HEK293 (cell line): ENCODE measurements around the gene CSNK1G1.
A peak's percentile ranks its signal among the peaks of the same experiment; 100 is the strongest.
"Not testable (repeated sequence)": the region's sequence is repeated elsewhere in the genome, so short reads cannot be mapped to it uniquely, and the experiment has no call there.

Experiments
- CTCF ChIA-PET: fragments of 350-600 bp; formaldehyde crosslinking; extraction: SDS; loops from one replicate; lab custom pipeline; 2021; ENCODE audit warnings: antibody characterized with exemption; lab: Yijun Ruan, JAX
- POLR2A ChIA-PET: fragments of 300-600 bp; formaldehyde crosslinking; extraction: SDS; loops from one replicate; lab custom pipeline; 2020; ENCODE audit warnings: antibody characterized with exemption, inconsistent platforms; lab: Yijun Ruan, JAX
- H3K27ac ChIP-seq: fragments of 200-500 bp; sonication (Bioruptor generic); 2 replicates; pipeline ENCODE4 v1.5.1; 2014; ENCODE audit warnings: low read depth, low read length, control low read depth, inconsistent platforms; ENCODE audit errors: extremely low read depth
- H3K36me3 ChIP-seq, 2 experiments: fragments of 200-500 bp in 1 of 2; sonication (Bioruptor generic) in 1 of 2; 1 replicate in 1 of 2; 2 replicates in 1 of 2; pipeline ENCODE4 v1.5.1; 2014 to 2017; ENCODE audit warnings: inconsistent platforms in 2 of 2, low read length in 2 of 2; ENCODE audit not compliant: control insufficient read depth in 2 of 2, insufficient read depth in 1 of 2
- H3K4me1 ChIP-seq: fragments of 200-500 bp; sonication (Bioruptor generic); 2 replicates; pipeline ENCODE4 v1.5.1; 2014; ENCODE audit warnings: mild to moderate bottlenecking, low read length, inconsistent platforms; ENCODE audit not compliant: control insufficient read depth, insufficient read depth
- H3K4me3 ChIP-seq: 2 replicates; pipeline ENCODE4 v1.5.1; 2011; ENCODE audit warnings: low read depth, mild to moderate bottlenecking, control low read depth, low read length, moderate library complexity
- H3K9me3 ChIP-seq: fragments of 200-500 bp; sonication (Bioruptor generic); 2 replicates; pipeline ENCODE4 v1.5.1; 2014; ENCODE audit warnings: low read depth, low read length, inconsistent platforms; ENCODE audit not compliant: control insufficient read depth, insufficient read depth
- BCL11B ChIP-seq: fragments of 450-650 bp; formaldehyde crosslinking; IDR thresholded peaks from 2 replicates; pipeline ENCODE4 v1.5.1; 2016; ENCODE audit warnings: low read depth, missing biosample characterization, missing genetic modification characterization
- EGR2 ChIP-seq: fragments of 450-650 bp; formaldehyde crosslinking; IDR thresholded peaks from 2 replicates; pipeline ENCODE4 v1.5.1; 2016; ENCODE audit warnings: low read depth, missing biosample characterization, missing genetic modification characterization
- TCF7L2 ChIP-seq: IDR thresholded peaks from 2 replicates; pipeline ENCODE4 v1.6.1; 2011; ENCODE audit warnings: low read depth, mild to moderate bottlenecking, inconsistent platforms, low read length, moderate library complexity, borderline replicate concordance
- ZNF114 ChIP-seq: fragments of 450-650 bp; formaldehyde crosslinking; IDR thresholded peaks from 2 replicates; pipeline ENCODE4 v1.5.0; 2017; ENCODE audit warnings: missing biosample characterization, missing genetic modification characterization
- ZNF121 ChIP-seq: fragments of 450-650 bp; formaldehyde crosslinking; IDR thresholded peaks from 2 replicates; pipeline ENCODE4 v1.5.1; 2016; ENCODE audit warnings: missing biosample characterization, missing genetic modification characterization
- ZNF292 ChIP-seq: fragments of 450-650 bp; formaldehyde crosslinking; IDR thresholded peaks from 2 replicates; pipeline ENCODE4 v1.5.1; 2016; ENCODE audit warnings: low read depth, missing biosample characterization, missing genetic modification characterization, borderline replicate concordance
- ZNF362 ChIP-seq: fragments of 450-650 bp; formaldehyde crosslinking; IDR thresholded peaks from 2 replicates; pipeline ENCODE4 v1.5.1; 2016; ENCODE audit warnings: missing biosample characterization, missing genetic modification characterization
- ZNF639 ChIP-seq: fragments of 450-650 bp; formaldehyde crosslinking; IDR thresholded peaks from 2 replicates; pipeline ENCODE4 v1.5.1; 2016; ENCODE audit warnings: missing biosample characterization, missing genetic modification characterization
- ZNF792 ChIP-seq: fragments of 450-650 bp; formaldehyde crosslinking; IDR thresholded peaks from 2 replicates; pipeline ENCODE4 v1.5.1; 2016; ENCODE audit warnings: missing biosample characterization, missing genetic modification characterization
- ZNF837 ChIP-seq: fragments of 450-650 bp; formaldehyde crosslinking; IDR thresholded peaks from 2 replicates; pipeline ENCODE4 v1.5.1; 2016; ENCODE audit warnings: missing biosample characterization, missing genetic modification characterization
- TF ChIP-seq, protein P1 (sequence below): fragments of 450-650 bp; formaldehyde crosslinking; IDR thresholded peaks from 2 replicates; pipeline ENCODE4 v1.5.1; 2016; ENCODE audit warnings: missing biosample characterization, missing genetic modification characterization
- TF ChIP-seq, protein P2 (sequence below): fragments of 450-650 bp; formaldehyde crosslinking; IDR thresholded peaks from 2 replicates; pipeline ENCODE4 v1.5.1; 2016; ENCODE audit warnings: missing biosample characterization, missing genetic modification characterization
- TF ChIP-seq, protein P3 (sequence below): fragments of 450-650 bp; formaldehyde crosslinking; IDR thresholded peaks from 2 replicates; pipeline ENCODE4 v1.5.1; 2016; ENCODE audit warnings: missing biosample characterization, missing genetic modification characterization

The CSNK1G1 gene

DNA sequence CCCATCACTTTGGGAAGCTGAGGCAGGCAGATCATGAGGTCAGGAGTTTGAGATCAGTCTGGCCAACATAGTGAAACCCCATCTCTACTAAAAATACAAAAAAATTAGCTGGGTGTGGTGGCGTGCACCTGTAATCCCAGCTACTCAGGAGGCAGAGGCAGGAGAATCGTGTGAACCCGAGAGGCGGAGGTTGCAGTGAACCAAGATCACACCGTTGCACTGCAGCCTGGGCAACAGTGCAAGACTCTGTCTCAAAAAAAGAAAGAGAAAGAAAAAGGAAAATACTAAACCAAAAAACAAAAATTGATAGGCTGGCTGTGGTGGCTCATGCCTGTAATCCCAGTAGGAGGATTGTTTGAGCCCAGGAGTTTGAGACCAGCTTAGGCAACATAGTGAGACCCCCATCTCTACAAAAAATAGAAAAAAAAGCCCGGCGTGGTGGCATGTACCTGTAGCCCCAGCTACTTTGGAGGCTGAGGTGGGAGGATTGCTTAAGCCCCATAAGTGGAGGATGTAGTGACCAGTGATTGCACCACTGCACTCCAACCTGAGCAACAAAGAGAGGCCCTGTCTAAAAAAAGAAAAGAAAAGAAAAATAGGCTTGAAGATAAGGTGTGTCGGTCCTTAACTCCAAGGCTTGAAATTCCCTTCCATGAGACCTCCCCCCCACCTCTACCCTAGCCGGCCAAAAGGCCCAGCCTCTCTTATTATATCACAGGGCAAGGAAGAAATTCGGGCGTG is 24.3 kb upstream of the CSNK1G1 start:
- H3K36me3 ChIP-seq: peaks cover 19 to 20% of the 10 kb centered on the region in 2 experiments
- H3K4me3 ChIP-seq: peak overlapping the region; percentile 55
- not testable (repeated sequence) for H3K9me3 ChIP-seq, H3K4me1 ChIP-seq
- TF ChIP-seq ZNF362 (tag by site-specific recombination): 0 out of 2 replicates have a peak, but pooled peaks have one; percentile 12
- TF ChIP-seq, protein P1, sequence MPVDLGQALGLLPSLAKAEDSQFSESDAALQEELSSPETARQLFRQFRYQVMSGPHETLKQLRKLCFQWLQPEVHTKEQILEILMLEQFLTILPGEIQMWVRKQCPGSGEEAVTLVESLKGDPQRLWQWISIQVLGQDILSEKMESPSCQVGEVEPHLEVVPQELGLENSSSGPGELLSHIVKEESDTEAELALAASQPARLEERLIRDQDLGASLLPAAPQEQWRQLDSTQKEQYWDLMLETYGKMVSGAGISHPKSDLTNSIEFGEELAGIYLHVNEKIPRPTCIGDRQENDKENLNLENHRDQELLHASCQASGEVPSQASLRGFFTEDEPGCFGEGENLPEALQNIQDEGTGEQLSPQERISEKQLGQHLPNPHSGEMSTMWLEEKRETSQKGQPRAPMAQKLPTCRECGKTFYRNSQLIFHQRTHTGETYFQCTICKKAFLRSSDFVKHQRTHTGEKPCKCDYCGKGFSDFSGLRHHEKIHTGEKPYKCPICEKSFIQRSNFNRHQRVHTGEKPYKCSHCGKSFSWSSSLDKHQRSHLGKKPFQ (tag by site-specific recombination): peak; percentile 73
- peak; percentile 90 for TF ChIP-seq ZNF121 (tag by site-specific recombination)
- CTCF ChIA-PET: interaction anchor here (0.6 kb wide), 1 partner anchor 162 kb away, joined by 3 read pairs; no protein-coding TSS in a partner anchor
- POLR2A ChIA-PET: interaction anchor here (0.6 to 1.6 kb wide), 4 partner anchors 10 to 225 kb away, joined by 3 to 13 read pairs (median 8); no protein-coding TSS in a partner anchor
- H3K27ac ChIP-seq: peak overlapping the region; percentile 84

GRCh38 chr15:64379216-64379960 is 23.4 kb upstream of the CSNK1G1 start:
- peaks cover 28 to 29% of the 10 kb centered on the region in 2 experiments for H3K36me3 ChIP-seq
- no peaks in the 10 kb centered on the region for H3K9me3 ChIP-seq
- TF ChIP-seq, protein P2, sequence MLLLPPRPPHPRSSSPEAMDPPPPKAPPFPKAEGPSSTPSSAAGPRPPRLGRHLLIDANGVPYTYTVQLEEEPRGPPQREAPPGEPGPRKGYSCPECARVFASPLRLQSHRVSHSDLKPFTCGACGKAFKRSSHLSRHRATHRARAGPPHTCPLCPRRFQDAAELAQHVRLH (tag by site-specific recombination): peak; percentile 45; the same call in 1 of the 2 replicates
- peak; percentile 80 for TF ChIP-seq ZNF121 (tag by site-specific recombination)
- TF ChIP-seq EGR2 (tag by site-specific recombination): peak; percentile 18; the same call in 1 of the 2 replicates
- no peak for TF ChIP-seq ZNF639 (tag by site-specific recombination)
- TF ChIP-seq, all 188 proteins: peak for 3
- H3K4me3 ChIP-seq: peak overlapping the region; percentile 55
- H3K27ac ChIP-seq: no peak overlapping the region
- POLR2A ChIA-PET: interaction anchor here (0.6 to 1.6 kb wide), 4 partner anchors 9 to 299 kb away, joined by 3 to 13 read pairs (median 4); no protein-coding TSS in a partner anchor
- no peaks in the 10 kb centered on the region for H3K4me1 ChIP-seq
- CTCF ChIA-PET: interaction anchor here (0.6 kb wide), 1 partner anchor 161 kb away, joined by 3 read pairs; no protein-coding TSS in a partner anchor

- no peak for TF ChIP-seq BCL11B (tag by site-specific recombination)
- TF ChIP-seq ZNF292 (tag by site-specific recombination): no peak
- TF ChIP-seq EGR2 (tag by site-specific recombination): no peak
- TF ChIP-seq ZNF837 (tag by site-specific recombination): no peak
- no peak for TF ChIP-seq ZNF792 (tag by site-specific recombination)
- TF ChIP-seq ZNF114 (tag by site-specific recombination): no peak
- no peak for TF ChIP-seq TCF7L2
- TF ChIP-seq, protein P3, sequence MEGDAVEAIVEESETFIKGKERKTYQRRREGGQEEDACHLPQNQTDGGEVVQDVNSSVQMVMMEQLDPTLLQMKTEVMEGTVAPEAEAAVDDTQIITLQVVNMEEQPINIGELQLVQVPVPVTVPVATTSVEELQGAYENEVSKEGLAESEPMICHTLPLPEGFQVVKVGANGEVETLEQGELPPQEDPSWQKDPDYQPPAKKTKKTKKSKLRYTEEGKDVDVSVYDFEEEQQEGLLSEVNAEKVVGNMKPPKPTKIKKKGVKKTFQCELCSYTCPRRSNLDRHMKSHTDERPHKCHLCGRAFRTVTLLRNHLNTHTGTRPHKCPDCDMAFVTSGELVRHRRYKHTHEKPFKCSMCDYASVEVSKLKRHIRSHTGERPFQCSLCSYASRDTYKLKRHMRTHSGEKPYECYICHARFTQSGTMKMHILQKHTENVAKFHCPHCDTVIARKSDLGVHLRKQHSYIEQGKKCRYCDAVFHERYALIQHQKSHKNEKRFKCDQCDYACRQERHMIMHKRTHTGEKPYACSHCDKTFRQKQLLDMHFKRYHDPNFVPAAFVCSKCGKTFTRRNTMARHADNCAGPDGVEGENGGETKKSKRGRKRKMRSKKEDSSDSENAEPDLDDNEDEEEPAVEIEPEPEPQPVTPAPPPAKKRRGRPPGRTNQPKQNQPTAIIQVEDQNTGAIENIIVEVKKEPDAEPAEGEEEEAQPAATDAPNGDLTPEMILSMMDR: no peak
- TF ChIP-seq, all 188 proteins: peak for 0
- ChIA-PET POLR2A (no interaction called here), CTCF (no interaction called here)
- Histone ChIP-seq H3K4me1 (no peaks in the 10 kb centered on the region), H3K9me3 (no peaks in the 10 kb centered on the region), H3K27ac (no peak overlapping the region), H3K36me3 (peaks cover 32 to 35% of the 10 kb centered on the region in 2 experiments), H3K4me3 (no peak overlapping the region)
Observed at GRCh38 chr15:64373360-64373759, 17.4 kb upstream of the CSNK1G1 start.

- H3K27ac ChIP-seq, H3K9me3 ChIP-seq, H3K4me1 ChIP-seq, H3K4me3 ChIP-seq, CTCF ChIA-PET, POLR2A ChIA-PET: not testable (repeated sequence)
- peaks cover 27 to 28% of the 10 kb centered on the region in 2 experiments; a peak in 2 of 3 replicates for H3K36me3 ChIP-seq
Observed at GRCh38 chr15:64371383-64371782, 15.4 kb upstream of the CSNK1G1 start.
